Neural crest cell (in vitro differentiated cells): Measurements from ENCODE around the gene DZIP1. TPM values are rescaled to one million over a fixed set of nuclear protein-coding genes. Genes with fewer than 3 reads are reported as not detected.
A peak's percentile ranks its signal among the peaks of the same experiment; 100 is the strongest.

Source experiments
- DNase-seq: peaks from one replicate; pipeline ENCODE4 v3.0.0; 2021; ENCODE audit warnings: low read depth, mixed read lengths, low spot score
- H3K27ac Mint-ChIP-seq: one replicate; pipeline ENCODE4 v1.8.0; 2021; ENCODE audit warnings: mild to moderate bottlenecking, mixed read lengths; ENCODE audit not compliant: unreplicated experiment
- H3K27me3 Mint-ChIP-seq: 2 replicates; pipeline ENCODE4 v1.8.0; 2021; ENCODE audit warnings: low read depth, mild to moderate bottlenecking, mixed read lengths
- H3K36me3 Mint-ChIP-seq: 2 replicates; pipeline ENCODE4 v1.8.0; 2021; ENCODE audit warnings: low read depth, mild to moderate bottlenecking, mixed read lengths
- H3K4me1 Mint-ChIP-seq: 2 replicates; pipeline ENCODE4 v1.8.0; 2021; ENCODE audit warnings: mixed read lengths
- H3K4me3 Mint-ChIP-seq: one replicate; pipeline ENCODE4 v1.8.0; 2021; ENCODE audit warnings: mild to moderate bottlenecking, mixed read lengths
- H3K9me3 Mint-ChIP-seq: 2 replicates; pipeline ENCODE4 v1.8.0; 2021; ENCODE audit warnings: mixed read lengths
- CTCF ChIP-seq: fragments of 200-600 bp; sonication (generic); conservative IDR thresholded peaks from 2 replicates; pipeline ENCODE4 v1.5.0; 2021; ENCODE audit warnings: antibody characterized with exemption, mild to moderate bottlenecking
- total RNA-seq: library from RNA; stranded (reverse); gene quantifications from 2 replicates; pipeline ENCODE4 v1.2.1, GENCODE V29; 2021

The DZIP1 gene
- total RNA-seq, 1 donor from 2014 or later, result 71.1 TPM

GRCh38 chr13:95650696-95651095 is 6.2 kb upstream of the DZIP1 start:
- Mint-ChIP-seq H3K27ac (no peak overlapping the region), H3K27me3 (peaks cover 3% of the 10 kb centered on the region), H3K36me3 (no peaks in the 10 kb centered on the region), H3K4me3 (no peak overlapping the region), H3K9me3 (no peaks in the 10 kb centered on the region), H3K4me1 (no peaks in the 10 kb centered on the region)
- TF ChIP-seq CTCF, result no peak
- DNase-seq, result no peak

- Mint-ChIP-seq H3K27me3 (no peaks in the 10 kb centered on the region), H3K27ac (no peak overlapping the region), H3K4me3 (peak overlapping the region; percentile 47), H3K36me3 (no peaks in the 10 kb centered on the region), H3K4me1 (peaks cover 16% of the 10 kb centered on the region), H3K9me3 (no peaks in the 10 kb centered on the region)
- TF ChIP-seq CTCF, result no peak
- DNase-seq, result no peak
Observed at GRCh38 chr13:95647321-95647720, 2.8 kb upstream of the DZIP1 start.

GRCh38 chr13:95643936-95644598 is 439 bp downstream of the DZIP1 start:
- Mint-ChIP-seq H3K36me3 (peaks cover 13% of the 10 kb centered on the region), H3K4me1 (peaks cover 31% of the 10 kb centered on the region), H3K9me3 (no peaks in the 10 kb centered on the region), H3K4me3 (peak overlapping the region; percentile 93), H3K27me3 (no peaks in the 10 kb centered on the region), H3K27ac (peak overlapping the region; percentile 57)
- DNase-seq, result peak; percentile 47
- TF ChIP-seq CTCF, result no peak

- Mint-ChIP-seq H3K4me1 (peaks cover 36% of the 10 kb centered on the region), H3K27me3 (no peaks in the 10 kb centered on the region), H3K4me3 (peak overlapping the region; percentile 93), H3K36me3 (peaks cover 16% of the 10 kb centered on the region), H3K9me3 (no peaks in the 10 kb centered on the region), H3K27ac (peak overlapping the region; percentile 57)
- no peak for DNase-seq
- no peak for TF ChIP-seq CTCF
Observed at GRCh38 chr13:95643571-95643935, 953 bp downstream of the DZIP1 start.

- Mint-ChIP-seq H3K9me3 (no peaks in the 10 kb centered on the region), H3K27me3 (no peaks in the 10 kb centered on the region), H3K27ac (no peak overlapping the region), H3K36me3 (peaks cover 18% of the 10 kb centered on the region), H3K4me1 (peaks cover 37% of the 10 kb centered on the region), H3K4me3 (peak overlapping the region; percentile 93)
- no peak for TF ChIP-seq CTCF
- DNase-seq, result no peak
Observed at GRCh38 chr13:95642999-95643398, 1.5 kb downstream of the DZIP1 start.
